GM23338 (cell line): ENCODE measurements around the gene GPR108. TPM values are rescaled to one million over a fixed set of nuclear protein-coding genes. Genes with fewer than 3 reads are reported as not detected.

Experiments used
- ATAC-seq: fragments of 200-7000 bp; cut with Tn5 transposase; 3 replicates; pipeline ENCODE4 v1.9.1; 2020
- DNase-seq: peaks from one replicate; pipeline ENCODE4 v3.0.0-alpha.2; 2015; ENCODE audit warnings: low spot score
- H2AFZ ChIP-seq: fragments of 200-600 bp; sonication (generic); 2 replicates; pipeline ENCODE4 v1.8.0; 2016; ENCODE audit warnings: antibody characterized with exemption, mild to moderate bottlenecking, moderate library complexity
- H3F3A ChIP-seq: fragments of 200-600 bp; sonication (generic); replicated peaks from 2 replicates; pipeline ENCODE4 v1.8.0; 2017; ENCODE audit warnings: antibody characterized with exemption, mixed run types, low read depth
- H3K27ac ChIP-seq: fragments of 200-600 bp; sonication (generic); 2 replicates; pipeline ENCODE4 v1.6.1; 2016; ENCODE audit warnings: low read depth
- H3K27me3 ChIP-seq: fragments of 200-600 bp; sonication (generic); 2 replicates; pipeline ENCODE4 v1.8.0; 2016; ENCODE audit warnings: mild to moderate bottlenecking, mixed run types, moderate library complexity; ENCODE audit not compliant: insufficient read depth
- H3K36me3 ChIP-seq: fragments of 200-600 bp; sonication (generic); 2 replicates; pipeline ENCODE4 v1.8.0; 2016; ENCODE audit warnings: mild to moderate bottlenecking; ENCODE audit not compliant: insufficient read depth
- H3K4me1 ChIP-seq: fragments of 200-600 bp; sonication (generic); 2 replicates; pipeline ENCODE4 v1.8.0; 2016; ENCODE audit warnings: mild to moderate bottlenecking, moderate library complexity; ENCODE audit not compliant: insufficient read depth
- H3K4me2 ChIP-seq: fragments of 200-600 bp; sonication (generic); 2 replicates; pipeline ENCODE4 v1.7.1; 2017; ENCODE audit warnings: mixed run types
- H3K4me3 ChIP-seq: fragments of 200-600 bp; sonication (generic); 2 replicates; pipeline ENCODE4 v1.6.1; 2016; ENCODE audit warnings: mixed run types
- H3K79me2 ChIP-seq: fragments of 200-600 bp; sonication (generic); replicated peaks from 2 replicates; pipeline ENCODE4 v1.8.0; 2017; ENCODE audit warnings: mild to moderate bottlenecking; ENCODE audit not compliant: insufficient read depth
- H3K9me2 ChIP-seq: fragments of 200-600 bp; sonication (generic); 2 replicates; pipeline ENCODE4 v1.8.0; 2017; ENCODE audit not compliant: insufficient read depth
- H4K20me1 ChIP-seq: fragments of 200-600 bp; sonication (generic); replicated peaks from 2 replicates; pipeline ENCODE4 v1.8.0; 2017; ENCODE audit warnings: mild to moderate bottlenecking; ENCODE audit not compliant: insufficient read depth
- H3K27ac Mint-ChIP-seq: 2 replicates; pipeline ENCODE4 v1.8.0; 2020; ENCODE audit warnings: inconsistent platforms, mild to moderate bottlenecking, moderate library complexity, mixed read lengths
- H3K27me3 Mint-ChIP-seq: 3 replicates; pipeline ENCODE4 v1.8.0; 2022; ENCODE audit warnings: low read depth, mild to moderate bottlenecking, moderate library complexity, mixed read lengths, inconsistent platforms; ENCODE audit not compliant: insufficient read depth, poor library complexity
- H3K36me3 Mint-ChIP-seq: 3 replicates; pipeline ENCODE4 v1.8.0; 2021; ENCODE audit warnings: low read depth, mild to moderate bottlenecking, inconsistent platforms, moderate library complexity, mixed read lengths
- H3K4me1 Mint-ChIP-seq: 3 replicates; pipeline ENCODE4 v1.8.0; 2020; ENCODE audit warnings: mild to moderate bottlenecking, inconsistent platforms, mixed read lengths
- H3K4me3 Mint-ChIP-seq: 3 replicates; pipeline ENCODE4 v1.8.0; 2021; ENCODE audit warnings: moderate library complexity, mild to moderate bottlenecking, inconsistent platforms, mixed read lengths
- H3K9me3 Mint-ChIP-seq: 3 replicates; pipeline ENCODE4 v1.8.0; 2020; ENCODE audit warnings: moderate library complexity, mild to moderate bottlenecking, inconsistent platforms, mixed read lengths
- EZH2 ChIP-seq: fragments of 200-600 bp; sonication (generic); IDR thresholded peaks from one replicate; pipeline ENCODE4 v1.8.0; 2017; ENCODE audit warnings: antibody characterized with exemption, mild to moderate bottlenecking, low read depth; ENCODE audit not compliant: unreplicated experiment
- EZH2phosphoT487 ChIP-seq: fragments of 200-600 bp; sonication (generic); IDR thresholded peaks from one replicate; pipeline ENCODE4 v1.8.1; 2018; ENCODE audit warnings: antibody characterized with exemption; ENCODE audit not compliant: unreplicated experiment
- NANOG ChIP-seq: IDR thresholded peaks from 2 replicates; pipeline ENCODE4 v1.6.1; 2016; ENCODE audit warnings: antibody characterized with exemption, borderline replicate concordance
- POLR2AphosphoS5 ChIP-seq: IDR thresholded peaks from 2 replicates; pipeline ENCODE4 v1.6.1; 2016; ENCODE audit warnings: antibody characterized with exemption, low read depth
- ZNF114 ChIP-seq: fragments of 250-450 bp; sonication (Bioruptor Pico); IDR thresholded peaks from 2 replicates; pipeline ENCODE4 v1.5.0; 2020; ENCODE audit warnings: mild to moderate bottlenecking, moderate library complexity
- polyA plus RNA-seq: library from polyadenylated mRNA; unstranded; fragments of >200 nt; fragmentation: Nextera tagmentation; extraction: Ambion mirVana; gene quantifications from 2 replicates; pipeline ENCODE4 v1.2.1, GENCODE V29; 2016
- total RNA-seq: library from RNA; depleted of rRNA; stranded (reverse); fragments of >200 nt; shearing (Covaris generic); gene quantifications from 2 replicates; pipeline ENCODE4 v1.2.3, GENCODE V29; 2014
- TF ChIP-seq, protein P1 (sequence below): fragments of 250-450 bp; sonication (Bioruptor Pico); IDR thresholded peaks from 2 replicates; pipeline ENCODE4 v1.5.0; 2020; ENCODE audit warnings: mild to moderate bottlenecking, moderate library complexity
- TF ChIP-seq, protein P2 (sequence below): IDR thresholded peaks from 2 replicates; pipeline ENCODE4 v1.6.1; 2016; ENCODE audit warnings: antibody characterized with exemption

GPR108 gene
- total and polyA plus RNA-seq, 2 experiments from 2014 or later, result 44.8 to 57.9 TPM

DNA sequence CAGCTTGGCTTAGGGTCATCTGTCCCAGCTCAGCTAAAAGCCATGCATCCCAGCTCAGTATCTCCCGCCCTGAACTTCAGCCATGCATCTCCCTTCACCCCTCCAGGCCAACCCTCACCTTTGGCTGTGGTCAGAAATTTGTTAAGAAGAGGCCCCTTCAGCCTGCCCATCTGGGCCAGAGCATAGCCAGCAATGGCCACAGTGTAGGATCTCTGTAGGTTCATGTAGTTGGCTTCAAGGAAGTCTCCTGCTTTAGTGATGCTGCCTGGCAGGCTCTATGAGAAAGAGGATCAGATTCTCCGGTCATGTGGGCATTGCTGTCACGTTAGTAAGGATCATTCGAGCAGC lies 50.8 kb downstream of the GPR108 start (continued):
- TF ChIP-seq, protein P1, sequence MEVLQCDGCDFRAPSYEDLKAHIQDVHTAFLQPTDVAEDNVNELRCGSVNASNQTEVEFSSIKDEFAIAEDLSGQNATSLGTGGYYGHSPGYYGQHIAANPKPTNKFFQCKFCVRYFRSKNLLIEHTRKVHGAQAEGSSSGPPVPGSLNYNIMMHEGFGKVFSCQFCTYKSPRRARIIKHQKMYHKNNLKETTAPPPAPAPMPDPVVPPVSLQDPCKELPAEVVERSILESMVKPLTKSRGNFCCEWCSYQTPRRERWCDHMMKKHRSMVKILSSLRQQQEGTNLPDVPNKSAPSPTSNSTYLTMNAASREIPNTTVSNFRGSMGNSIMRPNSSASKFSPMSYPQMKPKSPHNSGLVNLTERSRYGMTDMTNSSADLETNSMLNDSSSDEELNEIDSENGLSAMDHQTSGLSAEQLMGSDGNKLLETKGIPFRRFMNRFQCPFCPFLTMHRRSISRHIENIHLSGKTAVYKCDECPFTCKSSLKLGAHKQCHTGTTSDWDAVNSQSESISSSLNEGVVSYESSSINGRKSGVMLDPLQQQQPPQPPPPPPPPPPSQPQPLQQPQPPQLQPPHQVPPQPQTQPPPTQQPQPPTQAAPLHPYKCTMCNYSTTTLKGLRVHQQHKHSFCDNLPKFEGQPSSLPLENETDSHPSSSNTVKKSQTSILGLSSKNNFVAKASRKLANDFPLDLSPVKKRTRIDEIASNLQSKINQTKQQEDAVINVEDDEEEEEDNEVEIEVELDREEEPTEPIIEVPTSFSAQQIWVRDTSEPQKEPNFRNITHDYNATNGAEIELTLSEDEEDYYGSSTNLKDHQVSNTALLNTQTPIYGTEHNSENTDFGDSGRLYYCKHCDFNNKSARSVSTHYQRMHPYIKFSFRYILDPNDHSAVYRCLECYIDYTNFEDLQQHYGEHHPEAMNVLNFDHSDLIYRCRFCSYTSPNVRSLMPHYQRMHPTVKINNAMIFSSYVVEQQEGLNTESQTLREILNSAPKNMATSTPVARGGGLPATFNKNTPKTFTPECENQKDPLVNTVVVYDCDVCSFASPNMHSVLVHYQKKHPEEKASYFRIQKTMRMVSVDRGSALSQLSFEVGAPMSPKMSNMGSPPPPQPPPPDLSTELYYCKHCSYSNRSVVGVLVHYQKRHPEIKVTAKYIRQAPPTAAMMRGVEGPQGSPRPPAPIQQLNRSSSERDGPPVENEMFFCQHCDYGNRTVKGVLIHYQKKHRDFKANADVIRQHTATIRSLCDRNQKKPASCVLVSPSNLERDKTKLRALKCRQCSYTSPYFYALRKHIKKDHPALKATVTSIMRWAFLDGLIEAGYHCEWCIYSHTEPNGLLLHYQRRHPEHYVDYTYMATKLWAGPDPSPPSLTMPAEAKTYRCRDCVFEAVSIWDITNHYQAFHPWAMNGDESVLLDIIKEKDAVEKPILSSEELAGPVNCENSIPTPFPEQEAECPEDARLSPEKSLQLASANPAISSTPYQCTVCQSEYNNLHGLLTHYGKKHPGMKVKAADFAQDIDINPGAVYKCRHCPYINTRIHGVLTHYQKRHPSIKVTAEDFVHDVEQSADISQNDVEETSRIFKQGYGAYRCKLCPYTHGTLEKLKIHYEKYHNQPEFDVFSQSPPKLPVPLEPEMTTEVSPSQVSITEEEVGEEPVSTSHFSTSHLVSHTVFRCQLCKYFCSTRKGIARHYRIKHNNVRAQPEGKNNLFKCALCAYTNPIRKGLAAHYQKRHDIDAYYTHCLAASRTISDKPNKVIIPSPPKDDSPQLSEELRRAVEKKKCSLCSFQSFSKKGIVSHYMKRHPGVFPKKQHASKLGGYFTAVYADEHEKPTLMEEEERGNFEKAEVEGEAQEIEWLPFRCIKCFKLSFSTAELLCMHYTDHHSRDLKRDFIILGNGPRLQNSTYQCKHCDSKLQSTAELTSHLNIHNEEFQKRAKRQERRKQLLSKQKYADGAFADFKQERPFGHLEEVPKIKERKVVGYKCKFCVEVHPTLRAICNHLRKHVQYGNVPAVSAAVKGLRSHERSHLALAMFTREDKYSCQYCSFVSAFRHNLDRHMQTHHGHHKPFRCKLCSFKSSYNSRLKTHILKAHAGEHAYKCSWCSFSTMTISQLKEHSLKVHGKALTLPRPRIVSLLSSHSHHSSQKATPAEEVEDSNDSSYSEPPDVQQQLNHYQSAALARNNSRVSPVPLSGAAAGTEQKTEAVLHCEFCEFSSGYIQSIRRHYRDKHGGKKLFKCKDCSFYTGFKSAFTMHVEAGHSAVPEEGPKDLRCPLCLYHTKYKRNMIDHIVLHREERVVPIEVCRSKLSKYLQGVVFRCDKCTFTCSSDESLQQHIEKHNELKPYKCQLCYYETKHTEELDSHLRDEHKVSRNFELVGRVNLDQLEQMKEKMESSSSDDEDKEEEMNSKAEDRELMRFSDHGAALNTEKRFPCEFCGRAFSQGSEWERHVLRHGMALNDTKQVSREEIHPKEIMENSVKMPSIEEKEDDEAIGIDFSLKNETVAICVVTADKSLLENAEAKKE (CRISPR knock-in tag), result no peak
- no peak for TF ChIP-seq ZNF114 (CRISPR knock-in tag)
- TF ChIP-seq, protein P2, sequence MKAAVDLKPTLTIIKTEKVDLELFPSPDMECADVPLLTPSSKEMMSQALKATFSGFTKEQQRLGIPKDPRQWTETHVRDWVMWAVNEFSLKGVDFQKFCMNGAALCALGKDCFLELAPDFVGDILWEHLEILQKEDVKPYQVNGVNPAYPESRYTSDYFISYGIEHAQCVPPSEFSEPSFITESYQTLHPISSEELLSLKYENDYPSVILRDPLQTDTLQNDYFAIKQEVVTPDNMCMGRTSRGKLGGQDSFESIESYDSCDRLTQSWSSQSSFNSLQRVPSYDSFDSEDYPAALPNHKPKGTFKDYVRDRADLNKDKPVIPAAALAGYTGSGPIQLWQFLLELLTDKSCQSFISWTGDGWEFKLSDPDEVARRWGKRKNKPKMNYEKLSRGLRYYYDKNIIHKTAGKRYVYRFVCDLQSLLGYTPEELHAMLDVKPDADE, result no peak

DNA sequence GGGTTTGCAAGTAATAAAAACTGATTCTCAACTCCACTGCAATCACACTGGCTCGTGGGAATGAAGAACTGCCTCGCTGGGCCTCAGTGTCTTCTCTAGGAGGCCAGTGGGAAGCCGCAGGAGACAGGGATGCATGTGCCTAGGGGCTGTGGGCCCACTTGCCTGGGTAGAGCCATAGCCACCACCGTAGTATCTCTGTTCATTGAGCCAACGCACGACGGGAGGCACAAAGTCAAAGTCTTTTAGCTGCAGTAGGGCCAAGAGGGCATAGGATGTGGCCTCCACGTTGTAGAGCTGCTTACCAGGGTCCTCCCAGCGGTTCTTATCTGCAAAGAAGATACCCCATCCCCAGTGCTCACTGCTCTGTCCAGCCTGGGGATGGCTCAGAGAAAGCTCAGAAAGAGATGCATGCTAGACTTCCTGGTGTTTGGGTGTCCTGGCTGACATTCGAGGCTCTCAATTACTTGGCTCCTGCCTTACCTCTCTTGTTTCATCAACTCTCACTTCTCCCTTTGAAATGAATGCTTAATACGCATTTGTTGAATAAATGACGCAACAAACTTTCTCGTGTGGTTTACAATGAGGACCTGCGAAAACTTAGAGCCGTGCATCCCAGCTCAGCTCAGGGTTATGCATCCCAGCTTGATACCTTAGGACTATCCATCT lies 51.3 kb downstream of the GPR108 start:
- Mint-ChIP-seq H3K36me3 (peaks cover 45% of the 10 kb centered on the region), H3K27me3 (peaks cover 3% of the 10 kb centered on the region), H3K4me3 (no peak overlapping the region), H3K27ac (no peak overlapping the region), H3K9me3 (peaks cover 93% of the 10 kb centered on the region), H3K4me1 (no peaks in the 10 kb centered on the region)
- H3K79me2 ChIP-seq, result no peaks in the 10 kb centered on the region
- H2AFZ ChIP-seq, result no peak overlapping the region
- no peaks in the 10 kb centered on the region for H3K36me3 ChIP-seq
- no peaks in the 10 kb centered on the region for H3K27me3 ChIP-seq
- no peaks in the 10 kb centered on the region for H3F3A ChIP-seq
- no peaks in the 10 kb centered on the region for H3K9me2 ChIP-seq
- no peaks in the 10 kb centered on the region for H3K4me1 ChIP-seq
- H3K4me2 ChIP-seq, result no peak overlapping the region
- no peak for DNase-seq
- no peaks in the 10 kb centered on the region for H4K20me1 ChIP-seq
- H3K4me3 ChIP-seq, result no peak overlapping the region
- no peak overlapping the region for H3K27ac ChIP-seq
- no peak for ATAC-seq
- TF ChIP-seq NANOG (no peak), ZNF114 (CRISPR knock-in tag) (no peak), POLR2AphosphoS5 (no peak), EZH2 (no peak), EZH2phosphoT487 (no peak)
- TF ChIP-seq, protein P1 (CRISPR knock-in tag), result no peak
